Measurements from ENCODE around the gene SH3TC1. TPM values are rescaled to one million over a fixed set of nuclear protein-coding genes. Genes with fewer than 3 reads are reported as not detected.

Gene SH3TC1
- total and polyA plus RNA-seq, 2 of the 13 experiments (the other 11 are each of a cell fraction or from before 2014, with no cell fraction given), result 14.9 to 21.8 TPM

DNA sequence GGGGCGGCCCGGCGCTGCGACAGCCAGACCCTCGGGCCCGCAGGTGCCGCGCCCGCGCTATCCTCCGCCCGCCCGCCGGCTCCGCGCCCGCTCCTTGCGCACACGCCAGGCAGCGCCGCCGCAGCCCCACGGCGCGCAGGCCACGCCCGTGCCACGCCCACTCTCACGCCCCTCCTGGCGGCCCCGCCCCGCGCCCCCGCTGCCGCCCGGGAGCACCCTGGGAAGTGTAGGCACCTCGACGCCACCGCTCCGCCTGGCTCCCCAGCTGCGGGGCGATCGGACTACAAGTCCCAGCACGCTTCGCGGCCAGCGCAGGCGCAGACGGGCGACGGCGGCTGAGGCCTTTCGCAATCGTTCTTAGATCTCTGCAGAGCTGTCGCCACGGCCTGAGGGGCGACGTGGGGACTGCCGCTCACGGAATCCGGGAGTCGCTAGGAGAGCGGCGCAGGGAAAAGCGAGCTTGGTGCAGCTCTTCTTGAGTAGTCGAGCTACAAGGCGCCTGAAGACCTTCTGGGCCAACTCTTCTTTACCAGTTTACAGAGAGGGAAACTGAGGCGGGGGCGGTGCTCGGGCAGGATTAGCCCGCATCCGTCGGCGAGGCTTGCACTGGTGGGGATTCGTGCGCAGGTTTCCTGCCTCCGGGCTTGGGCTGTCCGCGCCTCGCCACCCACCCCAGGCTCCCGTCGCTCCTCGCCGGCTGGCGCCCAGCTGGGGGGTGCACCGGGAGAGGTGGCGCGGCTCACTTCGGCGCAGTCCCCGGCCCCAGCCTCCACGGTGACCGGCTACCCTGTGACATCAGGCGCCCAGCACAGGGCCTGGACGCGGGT, 40.2 kb upstream of the SH3TC1 start, which contains the start of gene ABLIM2 (continued):
- TF ChIP-seq, protein P1, sequence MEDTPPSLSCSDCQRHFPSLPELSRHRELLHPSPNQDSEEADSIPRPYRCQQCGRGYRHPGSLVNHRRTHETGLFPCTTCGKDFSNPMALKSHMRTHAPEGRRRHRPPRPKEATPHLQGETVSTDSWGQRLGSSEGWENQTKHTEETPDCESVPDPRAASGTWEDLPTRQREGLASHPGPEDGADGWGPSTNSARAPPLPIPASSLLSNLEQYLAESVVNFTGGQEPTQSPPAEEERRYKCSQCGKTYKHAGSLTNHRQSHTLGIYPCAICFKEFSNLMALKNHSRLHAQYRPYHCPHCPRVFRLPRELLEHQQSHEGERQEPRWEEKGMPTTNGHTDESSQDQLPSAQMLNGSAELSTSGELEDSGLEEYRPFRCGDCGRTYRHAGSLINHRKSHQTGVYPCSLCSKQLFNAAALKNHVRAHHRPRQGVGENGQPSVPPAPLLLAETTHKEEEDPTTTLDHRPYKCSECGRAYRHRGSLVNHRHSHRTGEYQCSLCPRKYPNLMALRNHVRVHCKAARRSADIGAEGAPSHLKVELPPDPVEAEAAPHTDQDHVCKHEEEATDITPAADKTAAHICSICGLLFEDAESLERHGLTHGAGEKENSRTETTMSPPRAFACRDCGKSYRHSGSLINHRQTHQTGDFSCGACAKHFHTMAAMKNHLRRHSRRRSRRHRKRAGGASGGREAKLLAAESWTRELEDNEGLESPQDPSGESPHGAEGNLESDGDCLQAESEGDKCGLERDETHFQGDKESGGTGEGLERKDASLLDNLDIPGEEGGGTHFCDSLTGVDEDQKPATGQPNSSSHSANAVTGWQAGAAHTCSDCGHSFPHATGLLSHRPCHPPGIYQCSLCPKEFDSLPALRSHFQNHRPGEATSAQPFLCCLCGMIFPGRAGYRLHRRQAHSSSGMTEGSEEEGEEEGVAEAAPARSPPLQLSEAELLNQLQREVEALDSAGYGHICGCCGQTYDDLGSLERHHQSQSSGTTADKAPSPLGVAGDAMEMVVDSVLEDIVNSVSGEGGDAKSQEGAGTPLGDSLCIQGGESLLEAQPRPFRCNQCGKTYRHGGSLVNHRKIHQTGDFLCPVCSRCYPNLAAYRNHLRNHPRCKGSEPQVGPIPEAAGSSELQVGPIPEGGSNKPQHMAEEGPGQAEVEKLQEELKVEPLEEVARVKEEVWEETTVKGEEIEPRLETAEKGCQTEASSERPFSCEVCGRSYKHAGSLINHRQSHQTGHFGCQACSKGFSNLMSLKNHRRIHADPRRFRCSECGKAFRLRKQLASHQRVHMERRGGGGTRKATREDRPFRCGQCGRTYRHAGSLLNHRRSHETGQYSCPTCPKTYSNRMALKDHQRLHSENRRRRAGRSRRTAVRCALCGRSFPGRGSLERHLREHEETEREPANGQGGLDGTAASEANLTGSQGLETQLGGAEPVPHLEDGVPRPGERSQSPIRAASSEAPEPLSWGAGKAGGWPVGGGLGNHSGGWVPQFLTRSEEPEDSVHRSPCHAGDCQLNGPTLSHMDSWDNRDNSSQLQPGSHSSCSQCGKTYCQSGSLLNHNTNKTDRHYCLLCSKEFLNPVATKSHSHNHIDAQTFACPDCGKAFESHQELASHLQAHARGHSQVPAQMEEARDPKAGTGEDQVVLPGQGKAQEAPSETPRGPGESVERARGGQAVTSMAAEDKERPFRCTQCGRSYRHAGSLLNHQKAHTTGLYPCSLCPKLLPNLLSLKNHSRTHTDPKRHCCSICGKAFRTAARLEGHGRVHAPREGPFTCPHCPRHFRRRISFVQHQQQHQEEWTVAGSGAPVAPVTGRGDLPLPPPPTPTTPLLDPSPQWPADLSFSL (CRISPR knock-in tag; IDR thresholded peaks at IDR 0.05), result no peak
- TF ChIP-seq, protein P2, sequence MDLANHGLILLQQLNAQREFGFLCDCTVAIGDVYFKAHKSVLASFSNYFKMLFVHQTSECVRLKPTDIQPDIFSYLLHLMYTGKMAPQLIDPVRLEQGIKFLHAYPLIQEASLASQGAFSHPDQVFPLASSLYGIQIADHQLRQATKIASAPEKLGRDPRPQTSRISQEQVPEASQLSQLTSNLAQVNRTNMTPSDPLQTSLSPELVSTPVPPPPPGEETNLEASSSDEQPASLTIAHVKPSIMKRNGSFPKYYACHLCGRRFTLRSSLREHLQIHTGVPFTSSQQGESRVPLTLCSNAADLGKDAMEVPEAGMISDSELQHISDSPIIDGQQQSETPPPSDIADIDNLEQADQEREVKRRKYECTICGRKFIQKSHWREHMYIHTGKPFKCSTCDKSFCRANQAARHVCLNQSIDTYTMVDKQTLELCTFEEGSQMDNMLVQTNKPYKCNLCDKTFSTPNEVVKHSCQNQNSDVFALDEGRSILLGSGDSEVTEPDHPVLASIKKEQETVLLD (CRISPR knock-in tag; IDR thresholded peaks at IDR 0.05; ENCODE audit: low read depth), result no peak
- TF ChIP-seq ATM (IDR thresholded peaks at IDR 0.05; ENCODE audit: borderline replicate concordance) (no peak), ZNF30 (CRISPR knock-in tag; IDR thresholded peaks at IDR 0.05) (no peak), HNRNPK (IDR thresholded peaks at IDR 0.05; ENCODE audit: low read depth, low read length, poor library complexity, severe bottlenecking) (peak; percentile 7), ZNF660 (CRISPR knock-in tag; IDR thresholded peaks at IDR 0.05; ENCODE audit: borderline replicate concordance, low read depth) (no peak), MZF1 (CRISPR knock-in tag; IDR thresholded peaks at IDR 0.05; ENCODE audit: borderline replicate concordance) (no peak), NFRKB (IDR thresholded peaks at IDR 0.05) (no peak)
- TF ChIP-seq, protein P3, sequence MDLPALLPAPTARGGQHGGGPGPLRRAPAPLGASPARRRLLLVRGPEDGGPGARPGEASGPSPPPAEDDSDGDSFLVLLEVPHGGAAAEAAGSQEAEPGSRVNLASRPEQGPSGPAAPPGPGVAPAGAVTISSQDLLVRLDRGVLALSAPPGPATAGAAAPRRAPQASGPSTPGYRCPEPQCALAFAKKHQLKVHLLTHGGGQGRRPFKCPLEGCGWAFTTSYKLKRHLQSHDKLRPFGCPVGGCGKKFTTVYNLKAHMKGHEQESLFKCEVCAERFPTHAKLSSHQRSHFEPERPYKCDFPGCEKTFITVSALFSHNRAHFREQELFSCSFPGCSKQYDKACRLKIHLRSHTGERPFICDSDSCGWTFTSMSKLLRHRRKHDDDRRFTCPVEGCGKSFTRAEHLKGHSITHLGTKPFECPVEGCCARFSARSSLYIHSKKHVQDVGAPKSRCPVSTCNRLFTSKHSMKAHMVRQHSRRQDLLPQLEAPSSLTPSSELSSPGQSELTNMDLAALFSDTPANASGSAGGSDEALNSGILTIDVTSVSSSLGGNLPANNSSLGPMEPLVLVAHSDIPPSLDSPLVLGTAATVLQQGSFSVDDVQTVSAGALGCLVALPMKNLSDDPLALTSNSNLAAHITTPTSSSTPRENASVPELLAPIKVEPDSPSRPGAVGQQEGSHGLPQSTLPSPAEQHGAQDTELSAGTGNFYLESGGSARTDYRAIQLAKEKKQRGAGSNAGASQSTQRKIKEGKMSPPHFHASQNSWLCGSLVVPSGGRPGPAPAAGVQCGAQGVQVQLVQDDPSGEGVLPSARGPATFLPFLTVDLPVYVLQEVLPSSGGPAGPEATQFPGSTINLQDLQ (CRISPR knock-in tag; IDR thresholded peaks at IDR 0.05), result no peak
- TF ChIP-seq, protein P4, sequence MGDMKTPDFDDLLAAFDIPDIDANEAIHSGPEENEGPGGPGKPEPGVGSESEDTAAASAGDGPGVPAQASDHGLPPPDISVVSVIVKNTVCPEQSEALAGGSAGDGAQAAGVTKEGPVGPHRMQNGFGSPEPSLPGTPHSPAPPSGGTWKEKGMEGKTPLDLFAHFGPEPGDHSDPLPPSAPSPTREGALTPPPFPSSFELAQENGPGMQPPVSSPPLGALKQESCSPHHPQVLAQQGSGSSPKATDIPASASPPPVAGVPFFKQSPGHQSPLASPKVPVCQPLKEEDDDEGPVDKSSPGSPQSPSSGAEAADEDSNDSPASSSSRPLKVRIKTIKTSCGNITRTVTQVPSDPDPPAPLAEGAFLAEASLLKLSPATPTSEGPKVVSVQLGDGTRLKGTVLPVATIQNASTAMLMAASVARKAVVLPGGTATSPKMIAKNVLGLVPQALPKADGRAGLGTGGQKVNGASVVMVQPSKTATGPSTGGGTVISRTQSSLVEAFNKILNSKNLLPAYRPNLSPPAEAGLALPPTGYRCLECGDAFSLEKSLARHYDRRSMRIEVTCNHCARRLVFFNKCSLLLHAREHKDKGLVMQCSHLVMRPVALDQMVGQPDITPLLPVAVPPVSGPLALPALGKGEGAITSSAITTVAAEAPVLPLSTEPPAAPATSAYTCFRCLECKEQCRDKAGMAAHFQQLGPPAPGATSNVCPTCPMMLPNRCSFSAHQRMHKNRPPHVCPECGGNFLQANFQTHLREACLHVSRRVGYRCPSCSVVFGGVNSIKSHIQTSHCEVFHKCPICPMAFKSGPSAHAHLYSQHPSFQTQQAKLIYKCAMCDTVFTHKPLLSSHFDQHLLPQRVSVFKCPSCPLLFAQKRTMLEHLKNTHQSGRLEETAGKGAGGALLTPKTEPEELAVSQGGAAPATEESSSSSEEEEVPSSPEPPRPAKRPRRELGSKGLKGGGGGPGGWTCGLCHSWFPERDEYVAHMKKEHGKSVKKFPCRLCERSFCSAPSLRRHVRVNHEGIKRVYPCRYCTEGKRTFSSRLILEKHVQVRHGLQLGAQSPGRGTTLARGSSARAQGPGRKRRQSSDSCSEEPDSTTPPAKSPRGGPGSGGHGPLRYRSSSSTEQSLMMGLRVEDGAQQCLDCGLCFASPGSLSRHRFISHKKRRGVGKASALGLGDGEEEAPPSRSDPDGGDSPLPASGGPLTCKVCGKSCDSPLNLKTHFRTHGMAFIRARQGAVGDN (CRISPR knock-in tag; IDR thresholded peaks at IDR 0.05), result peak; percentile 77

Measured in HepG2 (cell line).